ENCODE measurements around the gene PRDM11.

Gene PRDM11

GRCh38 chr11:45267652-45268299 is 121.3 kb downstream of the PRDM11 start:
- DNase-seq = no peak

DNA sequence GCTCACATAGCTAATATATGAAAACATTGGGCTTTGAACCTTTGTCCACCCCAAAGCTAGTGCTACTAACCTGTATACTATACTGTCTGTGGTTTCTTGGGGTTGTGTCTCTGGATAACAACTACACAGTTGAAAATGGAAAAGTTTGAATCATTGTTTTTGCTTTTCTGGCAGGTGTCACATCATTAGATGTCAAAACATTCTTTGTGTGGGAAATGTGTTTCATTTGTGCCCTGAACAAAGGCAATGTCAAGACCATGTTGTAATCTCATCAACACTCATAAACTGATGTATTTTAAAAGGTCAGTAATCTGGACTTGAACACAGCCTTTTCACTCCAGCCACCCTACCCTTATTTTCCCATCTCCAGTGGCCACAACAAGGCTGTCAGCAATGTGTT is 123.2 kb downstream of the PRDM11 start:
- no peak for DNase-seq

DNA sequence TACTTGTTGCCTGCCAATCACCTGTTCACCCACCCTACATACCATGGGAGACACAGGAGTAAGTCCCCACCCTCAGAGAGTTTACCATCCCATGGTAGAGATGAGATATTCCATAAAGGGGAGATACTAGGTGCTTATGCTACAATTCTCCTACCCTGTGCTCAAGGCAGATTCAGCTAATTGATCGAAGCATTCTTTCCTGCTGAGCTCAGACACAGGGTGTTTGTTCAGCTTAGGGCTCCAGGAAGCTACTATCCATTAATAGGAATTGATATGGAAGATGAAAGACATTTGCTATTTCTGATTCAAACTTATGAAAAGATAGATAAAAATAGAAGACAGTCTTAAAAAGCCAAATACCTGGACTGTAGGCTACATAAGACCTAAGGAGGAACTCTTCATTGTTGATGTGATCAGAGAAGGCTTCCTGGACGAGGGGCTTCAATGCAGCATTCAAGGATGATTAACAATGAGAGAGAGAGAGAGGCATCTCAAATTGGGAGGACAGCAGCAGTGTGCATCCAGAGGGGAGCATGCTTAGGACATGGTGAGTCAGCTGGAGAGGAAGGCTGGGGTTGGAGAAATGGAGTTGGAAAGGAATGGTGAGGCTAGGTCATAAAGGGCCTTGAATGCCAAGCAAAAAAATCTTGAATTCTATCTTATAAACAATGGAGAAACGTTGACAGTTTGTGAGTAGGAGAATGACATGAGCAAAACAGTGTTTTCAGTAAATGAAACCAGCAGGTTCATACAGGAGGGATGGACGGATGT is 124.7 kb downstream of the PRDM11 start:
- DNase-seq = no peak

GRCh38 chr11:45272701-45273100 is 126.3 kb downstream of the PRDM11 start:
- no peak for DNase-seq

DNA sequence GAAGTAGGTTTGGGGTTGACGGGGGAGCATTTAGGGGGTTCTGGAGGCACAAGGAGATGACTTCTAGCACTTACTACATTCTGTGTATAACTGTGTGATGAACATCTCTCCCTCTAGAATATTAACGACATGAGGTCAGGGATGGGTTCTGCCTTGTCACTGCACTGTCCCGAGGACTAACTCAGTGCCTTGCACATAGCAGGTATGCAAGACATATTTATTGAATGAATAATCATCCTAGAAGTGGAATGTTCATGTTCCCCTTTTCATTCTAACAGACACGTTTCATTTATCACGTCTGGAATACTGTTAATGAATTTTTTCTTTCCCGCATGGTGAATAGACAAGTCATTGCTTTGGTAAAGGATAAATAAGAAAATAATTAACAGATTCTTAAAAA is 127.1 kb downstream of the PRDM11 start:
- no peak for DNase-seq

- no peak for DNase-seq
These were observed 127.8 kb downstream of the PRDM11 start for GRCh38 chr11:45274206-45274605.

DNA sequence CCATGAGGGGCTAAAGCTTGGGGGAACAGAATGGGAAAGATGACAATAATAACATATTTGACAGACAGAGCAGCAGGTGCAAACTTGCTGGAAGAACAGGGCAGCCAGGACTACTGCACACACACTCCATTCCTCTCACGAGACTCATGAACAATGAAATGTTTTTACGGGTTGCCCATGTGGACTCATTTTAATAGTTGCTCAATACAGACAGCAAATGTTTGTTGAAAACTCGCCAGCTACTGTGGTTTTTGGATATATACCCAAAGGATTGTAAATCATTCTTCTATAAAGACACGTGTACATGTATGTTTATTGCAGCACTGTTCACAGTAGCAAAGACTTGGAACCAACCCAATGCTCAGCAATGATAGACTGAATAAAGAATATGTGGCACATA is 129.4 kb downstream of the PRDM11 start:
- DNase-seq = no peak

GRCh38 chr11:45278714-45279113 is 132.3 kb downstream of the PRDM11 start:
- no peak for DNase-seq

DNA sequence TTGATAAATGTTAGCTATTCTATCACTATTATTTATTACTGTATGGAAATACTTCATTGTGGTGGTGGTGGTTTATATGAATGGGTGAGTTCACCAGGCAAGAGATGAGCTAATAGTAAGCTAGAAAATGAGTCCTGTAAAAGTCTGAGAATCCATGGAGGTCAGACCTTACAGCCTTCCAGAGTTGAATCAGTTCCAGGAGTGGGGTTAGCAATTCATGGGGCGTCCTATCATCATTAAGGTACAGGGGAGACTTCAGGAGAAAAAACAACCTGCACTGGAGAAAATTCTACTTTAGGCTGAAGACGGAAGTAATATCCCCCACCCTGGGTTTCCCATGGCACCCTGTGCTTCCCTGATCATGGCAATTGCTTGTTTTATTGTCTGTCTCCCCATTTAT is 133.2 kb downstream of the PRDM11 start:
- no peak for DNase-seq

GRCh38 chr11:45280449-45280848 is 134.0 kb downstream of the PRDM11 start:
- DNase-seq = no peak

GRCh38 chr11:45282081-45282480 is 135.6 kb downstream of the PRDM11 start:
- no peak for DNase-seq

All from MV-4-11 (cell line).